Tibial nerve (tissue), 4 donors: ENCODE measurements around the gene NAP1L4. TPM values are rescaled to one million over a fixed set of nuclear protein-coding genes. Genes with fewer than 3 reads are reported as not detected.

ENCODE experiments used
- DNase-seq, 2 donors: peaks; one replicate each; pipeline ENCODE4 v3.0.0-alpha.2; 2019; ENCODE audit warnings: low spot score in 2 of 2
- H3K27ac ChIP-seq, 4 donors: fragments of 200-600 bp; sonication (generic) in 3 of 4; one replicate each; pipeline ENCODE4 v1.5.1; 2017 to 2019; ENCODE audit warnings: mild to moderate bottlenecking in 1 of 4
- H3K27me3 ChIP-seq, 2 donors: fragments of 200-600 bp; sonication (generic) in 1 of 2; one replicate each; pipeline versions ENCODE4 v1.5.1 to v1.6.0; 2017 to 2019
- H3K36me3 ChIP-seq, 3 donors: fragments of 200-600 bp; sonication (generic); one replicate each; pipeline ENCODE4 v1.5.1; 2018 to 2019
- H3K4me1 ChIP-seq, 4 donors: fragments of 200-600 bp; sonication (generic) in 3 of 4; one replicate each; pipeline ENCODE4 v1.5.1; 2017 to 2019
- H3K4me3 ChIP-seq, 4 donors: fragments of 200-600 bp; sonication (generic) in 3 of 4; one replicate each; pipeline ENCODE4 v1.5.1; 2017 to 2019; ENCODE audit warnings: mild to moderate bottlenecking in 1 of 4, moderate library complexity in 1 of 4
- H3K9me3 ChIP-seq, 4 donors: fragments of 200-600 bp; sonication (generic) in 3 of 4; one replicate each; pipeline ENCODE4 v1.5.1; 2017 to 2019
- CTCF ChIP-seq, 5 experiments: fragments of 200-600 bp in 3 of 5; fragments of 450-650 bp in 2 of 5; sonication (generic) in 3 of 5; IDR thresholded peaks; one replicate each; pipeline ENCODE4 v1.5.1; 2016 to 2019; ENCODE audit warnings: antibody characterized with exemption in 5 of 5, mild to moderate bottlenecking in 3 of 5, moderate library complexity in 2 of 5
- EP300 ChIP-seq, 2 donors: sonication (generic); formaldehyde crosslinking; IDR thresholded peaks; one replicate each; pipeline ENCODE4 v1.6.1; 2017; ENCODE audit warnings: antibody characterized with exemption in 2 of 2, mild to moderate bottlenecking in 1 of 2
- POLR2A ChIP-seq, 2 donors: fragments of 450-650 bp; IDR thresholded peaks; one replicate each; pipeline ENCODE4 v1.6.1; 2017; ENCODE audit warnings: antibody characterized with exemption in 2 of 2, mild to moderate bottlenecking in 2 of 2, moderate library complexity in 2 of 2
- WGBS, 2 donors: methylation state at CpG; one replicate each; pipeline ENCODE4 v1.1.5; 2018; 5-methylcytosine and 5-hydroxymethylcytosine counted together
- total RNA-seq, 4 donors: library from RNA; depleted of rRNA; stranded (reverse); fragments of >200 nt; gene quantifications; one replicate each; pipeline ENCODE4 v1.1.0, GENCODE V29; 2016

The NAP1L4 gene
- total RNA-seq, 4 donors from 2014 or later, result 94.3 to 129 (median 111) TPM

- no peak for TF ChIP-seq EP300 (IDR thresholded peaks at IDR 0.05)
- TF ChIP-seq CTCF (IDR thresholded peaks at IDR 0.05), result no peak
- no peak for TF ChIP-seq POLR2A (IDR thresholded peaks at IDR 0.05)
- H3K36me3 ChIP-seq, result peaks cover 0 to 78% (median 22%) of the 10 kb centered on the region in 3 donors
- DNase-seq, result no peak
- no peaks in the 10 kb centered on the region for H3K27me3 ChIP-seq
- peaks cover 0 to 19% (median 15%) of the 10 kb centered on the region in 4 donors for H3K4me1 ChIP-seq
- 91 to 92% methylated on average over 11 of the region's 11 CpGs for WGBS, 2 donors
- no peak overlapping the region for H3K27ac ChIP-seq
- H3K4me3 ChIP-seq, result no peak overlapping the region
- no peaks in the 10 kb centered on the region for H3K9me3 ChIP-seq
These were observed 42.2 kb downstream of the NAP1L4 start for GRCh38 chr11:2949920-2950319.

- no peaks in the 10 kb centered on the region for H3K9me3 ChIP-seq
- peaks cover 0 to 36% (median 22%) of the 10 kb centered on the region in 4 donors for H3K4me1 ChIP-seq
- no peak for TF ChIP-seq POLR2A (IDR thresholded peaks at IDR 0.05)
- TF ChIP-seq EP300 (IDR thresholded peaks at IDR 0.05), result no peak
- no peak for TF ChIP-seq CTCF (IDR thresholded peaks at IDR 0.05)
- H3K36me3 ChIP-seq, result peaks cover 0 to 71% (median 7%) of the 10 kb centered on the region in 3 donors
- 90 to 91% methylated on average over 11 of the region's 11 CpGs for WGBS, 2 donors
- H3K27me3 ChIP-seq, result no peaks in the 10 kb centered on the region
- H3K4me3 ChIP-seq, result no peak overlapping the region
- no peak overlapping the region for H3K27ac ChIP-seq
- DNase-seq, result no peak
These were observed 44.4 kb downstream of the NAP1L4 start for GRCh38 chr11:2947744-2948143.

- no peaks in the 10 kb centered on the region for H3K9me3 ChIP-seq
- peak overlapping the region in 3 of 4 donors; percentile 8 to 70 (median 33) for H3K27ac ChIP-seq
- no peaks in the 10 kb centered on the region for H3K27me3 ChIP-seq
- H3K4me1 ChIP-seq, result peaks cover 0 to 42% (median 22%) of the 10 kb centered on the region in 4 donors
- H3K36me3 ChIP-seq, result peaks cover 0 to 55% (median 7%) of the 10 kb centered on the region in 3 donors
- TF ChIP-seq CTCF (IDR thresholded peaks at IDR 0.05) (no peak), EP300 (IDR thresholded peaks at IDR 0.05) (no peak), POLR2A (IDR thresholded peaks at IDR 0.05) (no peak)
- DNase-seq, result no peak
- 57 to 58% methylated on average over 8 of the region's 8 CpGs for WGBS, 2 donors
- no peak overlapping the region for H3K4me3 ChIP-seq
These were observed 46.3 kb downstream of the NAP1L4 start for GRCh38 chr11:2945757-2946287.

- peaks cover 0 to 49% (median 7%) of the 10 kb centered on the region in 3 donors for H3K36me3 ChIP-seq
- H3K27me3 ChIP-seq, result no peaks in the 10 kb centered on the region
- peaks cover 0 to 48% (median 22%) of the 10 kb centered on the region in 4 donors for H3K4me1 ChIP-seq
- H3K27ac ChIP-seq, result peak overlapping the region; percentile 33 to 70 (median 69)
- WGBS, 2 donors, result 7% methylated on average over 16 of the region's 16 CpGs
- DNase-seq, result peak; percentile 84
- no peaks in the 10 kb centered on the region for H3K9me3 ChIP-seq
- TF ChIP-seq CTCF (IDR thresholded peaks at IDR 0.05) (no peak), EP300 (IDR thresholded peaks at IDR 0.05) (peak; percentile 48 to 72), POLR2A (IDR thresholded peaks at IDR 0.05) (no peak)
- H3K4me3 ChIP-seq, result peak overlapping the region in 3 of 4 donors; percentile 16 to 37 (median 28)
These were observed 46.9 kb downstream of the NAP1L4 start for GRCh38 chr11:2945031-2945756.

GRCh38 chr11:2944530-2944929 lies 47.6 kb downstream of the NAP1L4 start:
- Histone ChIP-seq H3K27me3 (no peaks in the 10 kb centered on the region), H3K27ac (peak overlapping the region in 2 of 4 donors; percentile 68 to 70), H3K9me3 (no peaks in the 10 kb centered on the region), H3K36me3 (peaks cover 0 to 42% (median 7%) of the 10 kb centered on the region in 3 donors), H3K4me1 (peaks cover 0 to 50% (median 22%) of the 10 kb centered on the region in 4 donors), H3K4me3 (no peak overlapping the region)
- DNase-seq, result no peak
- TF ChIP-seq CTCF (IDR thresholded peaks at IDR 0.05) (no peak), EP300 (IDR thresholded peaks at IDR 0.05) (no peak), POLR2A (IDR thresholded peaks at IDR 0.05) (no peak)
- 92% methylated on average over 23 to 24 of the region's 24 CpGs for WGBS, 2 donors
